ENCODE data around the gene PRDX5.
A peak's percentile ranks its signal among the peaks of the same experiment; 100 is the strongest.

The PRDX5 gene

DNA sequence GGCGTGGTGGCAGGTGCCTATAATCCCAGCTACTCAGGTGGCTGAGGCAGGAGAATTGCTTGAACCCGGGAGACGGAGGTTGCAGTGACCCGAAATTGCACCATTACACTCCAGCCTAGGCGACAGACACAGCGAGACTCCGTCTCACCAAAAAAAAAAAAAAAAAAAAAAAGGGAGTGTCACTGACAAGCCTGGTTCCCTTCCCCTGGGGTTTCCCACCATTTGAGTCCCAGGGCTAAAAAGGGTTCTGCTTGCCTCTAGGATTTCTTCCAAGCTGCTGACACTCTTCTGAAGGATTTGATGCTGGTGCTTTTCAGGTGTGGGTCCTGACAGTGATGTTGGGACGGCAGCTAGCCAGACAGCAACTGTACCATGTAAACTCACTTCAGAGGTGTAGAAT is 20.8 kb downstream of the PRDX5 start:
- TF ChIP-seq SPI1 (IDR thresholded peaks at IDR 0.05; ENCODE audit: borderline replicate concordance, low read depth) (no peak), GABPA (IDR thresholded peaks at IDR 0.05; ENCODE audit: low read depth) (no peak), REST (IDR thresholded peaks at IDR 0.05; ENCODE audit: insufficient replicate concordance, low read depth) (no peak), POLR2AphosphoS5 (IDR thresholded peaks at IDR 0.05; ENCODE audit: low read depth) (no peak)
- TF ChIP-seq, protein P1, sequence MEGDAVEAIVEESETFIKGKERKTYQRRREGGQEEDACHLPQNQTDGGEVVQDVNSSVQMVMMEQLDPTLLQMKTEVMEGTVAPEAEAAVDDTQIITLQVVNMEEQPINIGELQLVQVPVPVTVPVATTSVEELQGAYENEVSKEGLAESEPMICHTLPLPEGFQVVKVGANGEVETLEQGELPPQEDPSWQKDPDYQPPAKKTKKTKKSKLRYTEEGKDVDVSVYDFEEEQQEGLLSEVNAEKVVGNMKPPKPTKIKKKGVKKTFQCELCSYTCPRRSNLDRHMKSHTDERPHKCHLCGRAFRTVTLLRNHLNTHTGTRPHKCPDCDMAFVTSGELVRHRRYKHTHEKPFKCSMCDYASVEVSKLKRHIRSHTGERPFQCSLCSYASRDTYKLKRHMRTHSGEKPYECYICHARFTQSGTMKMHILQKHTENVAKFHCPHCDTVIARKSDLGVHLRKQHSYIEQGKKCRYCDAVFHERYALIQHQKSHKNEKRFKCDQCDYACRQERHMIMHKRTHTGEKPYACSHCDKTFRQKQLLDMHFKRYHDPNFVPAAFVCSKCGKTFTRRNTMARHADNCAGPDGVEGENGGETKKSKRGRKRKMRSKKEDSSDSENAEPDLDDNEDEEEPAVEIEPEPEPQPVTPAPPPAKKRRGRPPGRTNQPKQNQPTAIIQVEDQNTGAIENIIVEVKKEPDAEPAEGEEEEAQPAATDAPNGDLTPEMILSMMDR (IDR thresholded peaks at IDR 0.05; ENCODE audit: insufficient read depth, low read length), result no peak
- Histone ChIP-seq H3K27me3 (ENCODE audit: insufficient read depth, poor library complexity, severe bottlenecking) (no peaks in the 10 kb centered on the region), H3K27ac (replicated peaks) (peak overlapping the region; percentile 88), H3K4me3 (replicated peaks; ENCODE audit: insufficient read depth, low read length) (no peak overlapping the region)
- no peak for DNase-seq (ENCODE audit: low read depth in 1 of 2, low spot score in 1 of 2)

DNA sequence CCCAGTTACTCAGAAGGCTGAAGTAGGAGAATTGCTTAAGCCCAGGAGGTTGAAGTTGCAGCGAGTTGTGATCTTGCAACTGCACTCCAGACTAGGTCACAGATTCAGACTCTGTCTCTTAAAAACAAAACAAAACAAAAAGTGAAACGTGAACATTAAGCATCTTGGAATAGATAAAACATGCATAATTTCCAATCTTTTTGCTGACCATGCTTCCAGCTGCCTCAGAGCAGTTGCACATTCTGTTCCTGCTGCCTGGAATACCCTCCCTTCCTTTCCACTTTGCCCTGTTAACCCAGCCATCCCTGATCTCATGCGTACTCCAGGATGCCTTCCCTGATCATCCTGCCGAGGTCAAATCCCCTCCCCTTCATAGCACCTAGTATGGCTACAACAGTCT is 21.4 kb downstream of the PRDX5 start:
- DNase-seq (ENCODE audit: low read depth in 1 of 2, low spot score in 1 of 2), result peak in 1 of 2 experiments; percentile 45
- peak overlapping the region; percentile 88 for H3K27ac ChIP-seq (replicated peaks)
- TF ChIP-seq POLR2AphosphoS5 (IDR thresholded peaks at IDR 0.05; ENCODE audit: low read depth) (no peak), GABPA (IDR thresholded peaks at IDR 0.05; ENCODE audit: low read depth) (no peak), SPI1 (IDR thresholded peaks at IDR 0.05; ENCODE audit: borderline replicate concordance, low read depth) (no peak), REST (IDR thresholded peaks at IDR 0.05; ENCODE audit: insufficient replicate concordance, low read depth) (no peak)
- TF ChIP-seq, protein P1 (IDR thresholded peaks at IDR 0.05; ENCODE audit: insufficient read depth, low read length), result no peak
- no peaks in the 10 kb centered on the region for H3K27me3 ChIP-seq (ENCODE audit: insufficient read depth, poor library complexity, severe bottlenecking)
- H3K4me3 ChIP-seq (replicated peaks; ENCODE audit: insufficient read depth, low read length), result no peak overlapping the region

- TF ChIP-seq, protein P1 (IDR thresholded peaks at IDR 0.05; ENCODE audit: insufficient read depth, low read length), result no peak
- no peak for TF ChIP-seq REST (IDR thresholded peaks at IDR 0.05; ENCODE audit: insufficient replicate concordance, low read depth)
- TF ChIP-seq GABPA (IDR thresholded peaks at IDR 0.05; ENCODE audit: low read depth), result peak; percentile 89
- TF ChIP-seq SPI1 (IDR thresholded peaks at IDR 0.05; ENCODE audit: borderline replicate concordance, low read depth), result peak; percentile 96
- peak; percentile 84 for TF ChIP-seq POLR2AphosphoS5 (IDR thresholded peaks at IDR 0.05; ENCODE audit: low read depth)
- Histone ChIP-seq H3K27ac (replicated peaks) (peak within 1 kb of the TSS; percentile 88), H3K27me3 (ENCODE audit: insufficient read depth, poor library complexity, severe bottlenecking) (no peaks in the 10 kb centered on the region), H3K4me3 (replicated peaks; ENCODE audit: insufficient read depth, low read length) (peak within 1 kb of the TSS; percentile 47)
- peak; percentile 88 to 96 for DNase-seq (ENCODE audit: low read depth in 1 of 2, low spot score in 1 of 2)
Observed at GRCh38 chr11:64339754-64340408, 22.0 kb downstream of the PRDX5 start, which contains the start of gene CCDC88B. Gene CCDC88B, plus strand, starts transcription at chr11:64340204. Its CDS starts 63 bp downstream, at chr11:64340267.

Measured in HL-60 (cell line).